Lung (tissue), 12 donors: ENCODE data around the gene DENND1A. TPM values are rescaled to one million over a fixed set of nuclear protein-coding genes. Genes with fewer than 3 reads are reported as not detected.

Experiments used
- ATAC-seq: fragments of 200-7000 bp; cut with Tn5 transposase; one replicate; pipeline ENCODE4 v1.9.1; 2020; ENCODE audit warnings: moderate number of reproducible peaks; ENCODE audit not compliant: insufficient read depth, low FRiP score
- DNase-seq, 3 donors: peaks; one replicate each; pipeline ENCODE4 v3.0.0-alpha.2; 2013 to 2017
- H3K27ac ChIP-seq, 2 donors: one replicate each; pipeline ENCODE4 v1.5.1; 2013; ENCODE audit warnings: mild to moderate bottlenecking in 2 of 2, moderate library complexity in 2 of 2, control low read depth in 1 of 2, inconsistent platforms in 1 of 2, low read depth in 1 of 2, low read length in 1 of 2
- H3K27me3 ChIP-seq, 3 donors: one replicate each; pipeline ENCODE4 v1.5.1; 2013; ENCODE audit warnings: low read length in 2 of 3; ENCODE audit not compliant: control insufficient read depth in 3 of 3, insufficient read depth in 3 of 3
- H3K36me3 ChIP-seq, 4 donors: one replicate each; pipeline ENCODE4 v1.5.1; 2013; ENCODE audit warnings: low read length in 4 of 4, mild to moderate bottlenecking in 1 of 4, moderate library complexity in 1 of 4; ENCODE audit not compliant: control insufficient read depth in 4 of 4, insufficient read depth in 4 of 4
- H3K4me1 ChIP-seq, 5 donors: one replicate each; pipeline ENCODE4 v1.5.1; 2013; ENCODE audit warnings: low read length in 5 of 5, mild to moderate bottlenecking in 2 of 5, moderate library complexity in 1 of 5; ENCODE audit not compliant: control insufficient read depth in 5 of 5, insufficient read depth in 5 of 5
- H3K4me3 ChIP-seq: one replicate; pipeline ENCODE4 v1.5.1; 2013; ENCODE audit warnings: mild to moderate bottlenecking, control low read depth, moderate library complexity
- H3K9ac ChIP-seq, 2 donors: one replicate each; pipeline ENCODE4 v1.5.1; 2013; ENCODE audit warnings: low read length in 2 of 2, control low read depth in 1 of 2; ENCODE audit not compliant: insufficient read depth in 1 of 2
- H3K9me3 ChIP-seq, 4 donors: one replicate each; pipeline ENCODE4 v1.5.1; 2013; ENCODE audit warnings: low read length in 3 of 4, mild to moderate bottlenecking in 1 of 4, moderate library complexity in 1 of 4; ENCODE audit not compliant: control insufficient read depth in 4 of 4, insufficient read depth in 3 of 4
- CTCF ChIP-seq: IDR thresholded peaks from 2 replicates; pipeline ENCODE4 v1.5.1; 2012; ENCODE audit warnings: mild to moderate bottlenecking; ENCODE audit errors: control extremely low read depth, extremely low read depth
- WGBS, 2 donors: extraction: QIAGEN DNeasy Blood & Tissue Kit; methylation state at CpG; one replicate each; pipeline ENCODE4 v1.1.7; 2013; 5-methylcytosine and 5-hydroxymethylcytosine counted together
- polyA plus RNA-seq, 2 donors: library from polyadenylated mRNA; stranded (reverse); fragments of 200-250 nt; gene quantifications; one replicate each; pipeline ENCODE4 v1.2.1, GENCODE V29; 2013
- total RNA-seq, 2 donors: library from RNA; depleted of rRNA in 1 of 2; stranded (reverse); fragments of >200 nt in 1 of 2; gene quantifications; one replicate each; pipeline ENCODE4 v1.2.1, GENCODE V29; 2014 to 2021
- donor health status: control.
- donor health status: control.
- donor health status: Bipolar disorder and iron deficiency.
- donor health status: healthy.
- donor health status: DM: yes; HTN: yes; CAD: no.

DENND1A gene
- total and polyA plus RNA-seq, 4 donors = 5.7 to 29.8 (median 14.5) TPM

DNA sequence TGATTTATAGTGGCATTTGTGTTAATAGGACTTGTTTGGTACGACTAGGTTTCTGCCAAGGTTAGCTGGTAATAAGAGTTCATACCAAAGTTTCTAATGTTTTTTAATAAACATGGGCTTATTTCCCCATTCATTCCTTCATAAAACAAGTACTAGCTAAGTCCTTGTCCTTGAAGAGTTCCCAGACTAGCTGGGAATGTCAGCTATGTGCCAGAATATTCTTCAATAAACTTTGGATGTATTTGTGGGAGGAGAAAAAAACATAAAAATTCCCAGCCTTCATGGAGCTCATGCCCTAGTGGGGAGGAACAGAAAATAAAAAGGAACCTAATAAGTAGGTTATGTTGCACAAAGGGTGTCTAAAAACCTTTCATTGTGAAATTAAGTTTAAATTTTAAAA is 176.9 kb downstream of the DENND1A start:
- no peak overlapping the region for H3K4me3 ChIP-seq
- no peak for TF ChIP-seq CTCF
- H3K9ac ChIP-seq = no peak overlapping the region
- WGBS, 2 donors = 45 to 47% methylated on average over 1 of the region's 1 CpG
- DNase-seq = no peak
- no peaks in the 10 kb centered on the region for H3K27me3 ChIP-seq
- H3K36me3 ChIP-seq = peaks cover 0 to 2% (median 0%) of the 10 kb centered on the region in 4 donors
- no peak overlapping the region for H3K27ac ChIP-seq
- ATAC-seq = no peak
- peaks cover 0 to 25% (median 2%) of the 10 kb centered on the region in 5 donors for H3K4me1 ChIP-seq
- H3K9me3 ChIP-seq = no peaks in the 10 kb centered on the region

DNA sequence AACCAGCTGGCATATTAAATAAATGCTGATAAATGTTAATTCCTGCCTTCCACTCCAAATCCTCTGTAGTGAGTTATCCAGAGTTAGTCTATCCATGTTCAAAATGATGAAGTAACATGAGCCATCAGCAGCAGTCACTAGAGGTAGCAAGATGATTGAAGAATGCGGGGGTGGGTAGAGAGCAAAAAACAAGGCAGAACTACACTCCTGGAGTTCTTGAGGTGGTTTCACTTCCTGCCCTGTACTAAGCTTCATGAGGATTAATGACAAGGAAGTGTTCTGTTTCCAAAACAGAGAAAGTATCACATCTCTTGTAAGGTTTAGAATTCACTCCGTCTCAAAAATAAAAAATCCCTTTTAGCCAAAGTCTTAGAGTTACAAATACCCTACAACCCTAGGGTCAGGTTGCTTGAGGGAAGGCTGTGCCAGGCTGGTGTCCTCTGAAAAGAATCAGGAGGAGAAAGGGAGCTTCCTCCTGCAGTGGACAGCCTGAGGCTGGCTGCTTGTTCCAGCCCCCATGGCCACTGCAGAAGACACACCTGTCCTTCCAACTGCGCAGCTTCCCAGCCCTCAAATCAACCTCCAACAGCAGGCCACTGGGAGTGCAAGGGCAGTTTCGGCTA is 180.2 kb downstream of the DENND1A start:
- H3K9ac ChIP-seq = no peak overlapping the region
- no peak for DNase-seq

GRCh38 chr9:123746765-123747164 is 183.2 kb downstream of the DENND1A start:
- no peak overlapping the region for H3K4me3 ChIP-seq
- H3K4me1 ChIP-seq = peaks cover 4 to 24% (median 8%) of the 10 kb centered on the region in 5 donors
- H3K27ac ChIP-seq = no peak overlapping the region
- no peak overlapping the region for H3K9ac ChIP-seq
- H3K36me3 ChIP-seq = no peaks in the 10 kb centered on the region
- H3K9me3 ChIP-seq = no peaks in the 10 kb centered on the region
- no peaks in the 10 kb centered on the region for H3K27me3 ChIP-seq
- ATAC-seq (no peak), DNase-seq (no peak)
- TF ChIP-seq CTCF = no peak
- 94 to 100% methylated on average over 1 of the region's 1 CpG for WGBS, 2 donors

More for the DNA sequence above, 180.2 kb downstream of the DENND1A start:
- Histone ChIP-seq H3K36me3 (no peaks in the 10 kb centered on the region), H3K4me3 (no peak overlapping the region), H3K27me3 (no peaks in the 10 kb centered on the region), H3K27ac (no peak overlapping the region), H3K9me3 (no peaks in the 10 kb centered on the region), H3K4me1 (peaks cover 0 to 11% (median 2%) of the 10 kb centered on the region in 5 donors)
- WGBS, 2 donors = 72 to 78% methylated on average over 4 of the region's 4 CpGs
- peak; percentile 19 for ATAC-seq
- no peak for TF ChIP-seq CTCF

DNA sequence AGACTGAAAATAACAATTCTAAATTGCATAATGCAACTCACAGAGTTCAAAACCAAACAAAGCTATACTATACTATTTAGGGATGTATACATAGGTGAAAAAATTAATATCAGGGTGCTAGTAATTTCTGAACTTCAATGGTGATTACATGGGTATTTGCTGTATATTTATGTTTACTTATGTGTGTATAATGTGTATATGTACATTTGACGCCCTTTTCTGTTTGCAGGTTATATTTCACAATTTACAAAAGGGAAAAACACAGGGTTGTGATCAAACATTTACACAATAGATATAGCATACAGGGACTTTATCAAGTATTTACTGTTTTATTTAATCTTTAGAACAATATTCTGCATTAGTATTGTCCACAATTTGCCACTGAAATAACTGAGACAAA is 184.0 kb downstream of the DENND1A start:
- H3K4me3 ChIP-seq = no peak overlapping the region
- no peak for DNase-seq
- 86 to 98% methylated on average over 1 of the region's 1 CpG for WGBS, 2 donors
- ATAC-seq = no peak
- H3K27me3 ChIP-seq = no peaks in the 10 kb centered on the region
- H3K9me3 ChIP-seq = no peaks in the 10 kb centered on the region
- H3K36me3 ChIP-seq = no peaks in the 10 kb centered on the region
- no peak overlapping the region for H3K9ac ChIP-seq
- TF ChIP-seq CTCF = no peak
- H3K27ac ChIP-seq = no peak overlapping the region
- peaks cover 4 to 31% (median 17%) of the 10 kb centered on the region in 5 donors for H3K4me1 ChIP-seq
